Measurements from ENCODE around the gene CEP170B. TPM values are rescaled to one million over a fixed set of nuclear protein-coding genes. Genes with fewer than 3 reads are reported as not detected.

Gene CEP170B
- total RNA-seq, 4 donors from 2014 or later: 1.2 to 28.8 (median 8.3) TPM

- H3K4me3 ChIP-seq: no peak overlapping the region
- peaks cover 0 to 5% of the 10 kb centered on the region in 2 donors for H3K4me1 ChIP-seq
- no peaks in the 10 kb centered on the region for H3K9me3 ChIP-seq
- peak in 1 of 2 donors; percentile 0 for DNase-seq
- TF ChIP-seq POLR2A (IDR thresholded peaks at IDR 0.05) (no peak), CTCF (IDR thresholded peaks at IDR 0.05) (no peak)
- H3K27me3 ChIP-seq: no peaks in the 10 kb centered on the region
- no peak overlapping the region for H3K27ac ChIP-seq
- intact Hi-C loops (cut with DNase I; ENCODE audit: low total_unique reads): no loop called here
- H3K36me3 ChIP-seq: no peaks in the 10 kb centered on the region
Observed at GRCh38 chr14:104859900-104860299, 5.2 kb upstream of the CEP170B start.

GRCh38 chr14:104860414-104860813 lies 4.7 kb upstream of the CEP170B start:
- no peak for DNase-seq
- no peak overlapping the region for H3K27ac ChIP-seq
- TF ChIP-seq POLR2A (IDR thresholded peaks at IDR 0.05) (no peak), CTCF (IDR thresholded peaks at IDR 0.05) (no peak)
- H3K9me3 ChIP-seq: no peaks in the 10 kb centered on the region
- H3K4me3 ChIP-seq: no peak overlapping the region
- H3K36me3 ChIP-seq: no peaks in the 10 kb centered on the region
- H3K27me3 ChIP-seq: no peaks in the 10 kb centered on the region
- peaks cover 0 to 5% of the 10 kb centered on the region in 2 donors for H3K4me1 ChIP-seq
- intact Hi-C loops (cut with DNase I; ENCODE audit: low total_unique reads): no loop called here

- intact Hi-C loops (cut with DNase I; ENCODE audit: low total_unique reads): no loop called here
- no peaks in the 10 kb centered on the region for H3K27me3 ChIP-seq
- H3K4me1 ChIP-seq: peaks cover 0 to 5% of the 10 kb centered on the region in 2 donors
- H3K4me3 ChIP-seq: no peak overlapping the region
- DNase-seq: no peak
- no peak overlapping the region for H3K27ac ChIP-seq
- no peaks in the 10 kb centered on the region for H3K36me3 ChIP-seq
- no peaks in the 10 kb centered on the region for H3K9me3 ChIP-seq
- no peak for TF ChIP-seq CTCF (IDR thresholded peaks at IDR 0.05)
- no peak for TF ChIP-seq POLR2A (IDR thresholded peaks at IDR 0.05)
Observed at GRCh38 chr14:104863131-104863862, 1.8 kb upstream of the CEP170B start.

GRCh38 chr14:104863923-104864266 lies 1.2 kb upstream of the CEP170B start:
- H3K4me3 ChIP-seq: no peak overlapping the region
- H3K9me3 ChIP-seq: no peaks in the 10 kb centered on the region
- peaks cover 0 to 5% of the 10 kb centered on the region in 2 donors for H3K4me1 ChIP-seq
- intact Hi-C loops (cut with DNase I; ENCODE audit: low total_unique reads): no loop called here
- no peaks in the 10 kb centered on the region for H3K27me3 ChIP-seq
- H3K27ac ChIP-seq: no peak overlapping the region
- no peak for TF ChIP-seq CTCF (IDR thresholded peaks at IDR 0.05)
- TF ChIP-seq POLR2A (IDR thresholded peaks at IDR 0.05): no peak
- DNase-seq: no peak
- H3K36me3 ChIP-seq: no peaks in the 10 kb centered on the region

GRCh38 chr14:104864267-104865080 lies 594 bp upstream of the CEP170B start:
- Histone ChIP-seq H3K4me1 (peaks cover 0 to 5% of the 10 kb centered on the region in 2 donors), H3K27ac (no peak overlapping the region), H3K27me3 (no peaks in the 10 kb centered on the region), H3K9me3 (no peaks in the 10 kb centered on the region), H3K4me3 (peak overlapping the region; percentile 16 to 58), H3K36me3 (no peaks in the 10 kb centered on the region)
- TF ChIP-seq CTCF (IDR thresholded peaks at IDR 0.05): no peak
- TF ChIP-seq POLR2A (IDR thresholded peaks at IDR 0.05): no peak
- DNase-seq: peak in 1 of 2 donors; percentile 37
- intact Hi-C loops (cut with DNase I; ENCODE audit: low total_unique reads): no loop called here

Measured in uterus (tissue), 4 donors.